HG02623 (cell line): ENCODE data around the gene TNS3.
"Not testable (repeated sequence)": the region's sequence is repeated elsewhere in the genome, so short reads cannot be mapped to it uniquely, and the experiment has no call there.

Experiments used
- ATAC-seq: cut with Tn5 transposase; IDR thresholded peaks from one replicate; pipeline ENCODE4 v1.9.1; 2021; ENCODE audit warnings: moderate library complexity; ENCODE audit not compliant: unreplicated experiment

The TNS3 gene

GRCh38 chr7:47603514-47604255 lies 21.8 kb upstream of the TNS3 start:
- not testable (repeated sequence) for ATAC-seq

- ATAC-seq, result no peak
Measured at GRCh38 chr7:47602272-47603004, 20.5 kb upstream of the TNS3 start.

- no peak for ATAC-seq
Measured at GRCh38 chr7:47601881-47602249, 20.0 kb upstream of the TNS3 start.

GRCh38 chr7:47601119-47601880 lies 19.4 kb upstream of the TNS3 start:
- peak; percentile 60 for ATAC-seq

GRCh38 chr7:47600199-47601118 lies 18.5 kb upstream of the TNS3 start:
- peak; percentile 33 for ATAC-seq

GRCh38 chr7:47597379-47597778 lies 15.5 kb upstream of the TNS3 start:
- ATAC-seq, result no peak

- ATAC-seq, result no peak
Measured at GRCh38 chr7:47596502-47597202, 14.7 kb upstream of the TNS3 start.

GRCh38 chr7:47594406-47594805 lies 12.5 kb upstream of the TNS3 start:
- ATAC-seq, result no peak

- no peak for ATAC-seq
Measured at GRCh38 chr7:47591655-47592572, 10.0 kb upstream of the TNS3 start.

- no peak for ATAC-seq
Measured at GRCh38 chr7:47591089-47591654, 9.3 kb upstream of the TNS3 start.

- ATAC-seq, result not testable (repeated sequence)
Measured at GRCh38 chr7:47590215-47590614, 8.3 kb upstream of the TNS3 start.

GRCh38 chr7:47588704-47589225 lies 6.9 kb upstream of the TNS3 start:
- no peak for ATAC-seq

GRCh38 chr7:47587976-47588375 lies 6.1 kb upstream of the TNS3 start:
- ATAC-seq, result no peak

- no peak for ATAC-seq
Measured at GRCh38 chr7:47587351-47587750, 5.4 kb upstream of the TNS3 start.

GRCh38 chr7:47586925-47587324 lies 5.0 kb upstream of the TNS3 start:
- no peak for ATAC-seq

GRCh38 chr7:47586161-47586670 lies 4.3 kb upstream of the TNS3 start:
- not testable (repeated sequence) for ATAC-seq

GRCh38 chr7:47584536-47584895 lies 2.6 kb upstream of the TNS3 start:
- ATAC-seq, result no peak
